Prostate gland (tissue), 2 donors: ENCODE results near the gene PPP1R37. TPM values are rescaled to one million over a fixed set of nuclear protein-coding genes. Genes with fewer than 3 reads are reported as not detected.

Experiments used
- DNase-seq: peaks from one replicate; pipeline ENCODE4 v3.0.0-alpha.2; 2019; ENCODE audit warnings: low spot score
- H3K27ac ChIP-seq, 2 donors: fragments of 200-600 bp; sonication (generic); 2 replicates each; pipeline ENCODE4 v1.5.1; 2017 to 2019
- H3K27me3 ChIP-seq: fragments of 200-600 bp; sonication (generic); replicated peaks from 2 replicates; pipeline ENCODE4 v1.5.1; 2019; ENCODE audit not compliant: insufficient read depth
- H3K36me3 ChIP-seq, 2 donors: fragments of 200-600 bp; sonication (generic); 1 replicate in 1 of 2; 2 replicates in 1 of 2; pipeline versions ENCODE4 v1.5.1 to v1.8.1; 2017 to 2019
- H3K4me1 ChIP-seq: fragments of 200-600 bp; sonication (generic); replicated peaks from 2 replicates; pipeline ENCODE4 v1.5.1; 2019
- H3K4me3 ChIP-seq, 2 donors: fragments of 200-600 bp; sonication (generic); 2 replicates each; pipeline ENCODE4 v1.5.1; 2017 to 2019
- H3K9me3 ChIP-seq: fragments of 200-600 bp; sonication (generic); 2 replicates; pipeline ENCODE4 v1.5.1; 2017
- POLR2A ChIP-seq: fragments of 450-650 bp; IDR thresholded peaks from one replicate; pipeline ENCODE4 v1.6.1; 2016; ENCODE audit warnings: antibody characterized with exemption, mild to moderate bottlenecking
- POLR2AphosphoS5 ChIP-seq: sonication (generic); formaldehyde crosslinking; IDR thresholded peaks from one replicate; pipeline ENCODE4 v1.6.1; 2017; ENCODE audit warnings: antibody characterized with exemption
- WGBS: methylation state at CpG from one replicate; pipeline ENCODE4 v1.1.5; 2018; 5-methylcytosine and 5-hydroxymethylcytosine counted together
- intact Hi-C: fragments of 100-400 bp; cut with DNase I; formaldehyde crosslinking; loops from one replicate; pipeline ENCODE4 v1.14.2; 2022
- total RNA-seq, 2 donors: library from RNA; depleted of rRNA; stranded (reverse); fragments of >200 nt; gene quantifications; one replicate each; pipeline ENCODE4 v1.1.0, GENCODE V29; 2016
- TF ChIP-seq, protein P1 (sequence below), 4 experiments: fragments of 200-600 bp in 2 of 4; fragments of 450-650 bp in 2 of 4; sonication (generic) in 2 of 4; IDR thresholded peaks; 1 replicate in 3 of 4; 2 replicates in 1 of 4; pipeline ENCODE4 v1.5.1; 2016 to 2019; ENCODE audit warnings: antibody characterized with exemption in 4 of 4, mild to moderate bottlenecking in 2 of 4, moderate library complexity in 2 of 4

PPP1R37 gene
- total RNA-seq, 2 donors from 2014 or later: 50.1 to 90.3 TPM

DNA sequence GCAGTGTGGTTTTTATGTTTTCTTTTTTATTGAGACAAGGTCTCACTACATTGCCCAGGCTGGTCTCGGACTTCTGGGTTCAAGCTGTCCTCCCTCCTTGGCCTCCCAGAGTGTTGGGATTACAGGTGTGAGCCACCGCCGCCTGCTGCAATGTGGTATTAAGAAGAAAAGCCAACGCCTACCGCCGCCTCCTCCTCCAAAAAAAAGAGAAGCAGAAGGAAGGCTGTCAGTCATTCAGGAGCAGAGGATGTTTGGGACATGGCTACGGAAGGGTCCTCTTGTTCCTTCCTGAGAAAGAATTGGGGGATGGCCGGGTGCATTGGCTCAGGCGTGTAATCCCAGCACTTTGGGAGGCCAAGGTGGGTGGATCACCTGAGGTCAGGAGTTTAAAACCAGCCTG is 1.2 kb downstream of the PPP1R37 start:
- no peaks in the 10 kb centered on the region for H3K9me3 ChIP-seq
- intact Hi-C loops: no loop called here
- no peaks in the 10 kb centered on the region for H3K27me3 ChIP-seq
- DNase-seq: no peak
- peaks cover 30% of the 10 kb centered on the region for H3K4me1 ChIP-seq
- no peak overlapping the region for H3K27ac ChIP-seq
- WGBS: 57% methylated on average over 9 of the region's 9 CpGs
- TF ChIP-seq POLR2AphosphoS5: no peak
- TF ChIP-seq, protein P1, sequence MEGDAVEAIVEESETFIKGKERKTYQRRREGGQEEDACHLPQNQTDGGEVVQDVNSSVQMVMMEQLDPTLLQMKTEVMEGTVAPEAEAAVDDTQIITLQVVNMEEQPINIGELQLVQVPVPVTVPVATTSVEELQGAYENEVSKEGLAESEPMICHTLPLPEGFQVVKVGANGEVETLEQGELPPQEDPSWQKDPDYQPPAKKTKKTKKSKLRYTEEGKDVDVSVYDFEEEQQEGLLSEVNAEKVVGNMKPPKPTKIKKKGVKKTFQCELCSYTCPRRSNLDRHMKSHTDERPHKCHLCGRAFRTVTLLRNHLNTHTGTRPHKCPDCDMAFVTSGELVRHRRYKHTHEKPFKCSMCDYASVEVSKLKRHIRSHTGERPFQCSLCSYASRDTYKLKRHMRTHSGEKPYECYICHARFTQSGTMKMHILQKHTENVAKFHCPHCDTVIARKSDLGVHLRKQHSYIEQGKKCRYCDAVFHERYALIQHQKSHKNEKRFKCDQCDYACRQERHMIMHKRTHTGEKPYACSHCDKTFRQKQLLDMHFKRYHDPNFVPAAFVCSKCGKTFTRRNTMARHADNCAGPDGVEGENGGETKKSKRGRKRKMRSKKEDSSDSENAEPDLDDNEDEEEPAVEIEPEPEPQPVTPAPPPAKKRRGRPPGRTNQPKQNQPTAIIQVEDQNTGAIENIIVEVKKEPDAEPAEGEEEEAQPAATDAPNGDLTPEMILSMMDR (IDR thresholded peaks at IDR 0.05): no peak
- no peak for TF ChIP-seq POLR2A
- H3K4me3 ChIP-seq: peak overlapping the region; percentile 84 to 99
- H3K36me3 ChIP-seq: no peaks in the 10 kb centered on the region

DNA sequence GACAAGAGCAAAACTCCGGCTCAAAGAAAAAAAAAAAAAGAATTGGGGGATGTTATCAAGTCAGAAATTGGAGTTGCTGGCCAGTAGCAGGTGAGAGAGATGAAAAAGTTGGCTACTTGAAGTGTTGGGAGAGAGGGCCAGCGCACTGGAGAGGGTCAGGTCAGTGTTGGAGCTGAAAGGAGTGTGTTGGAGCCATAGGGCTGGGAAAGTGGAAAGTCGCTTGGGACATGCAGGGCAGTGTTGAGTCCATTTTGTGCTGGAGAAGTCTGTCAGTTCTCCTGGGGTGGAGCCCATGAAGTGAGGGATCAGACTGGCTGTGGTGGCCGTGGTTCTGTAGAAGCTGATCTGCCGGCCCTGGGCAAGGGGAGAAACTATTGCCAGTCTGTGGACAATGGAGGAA is 1.7 kb downstream of the PPP1R37 start:
- WGBS: 80% methylated on average over 5 of the region's 5 CpGs
- Histone ChIP-seq H3K4me1 (peaks cover 35% of the 10 kb centered on the region), H3K4me3 (no peak overlapping the region)

GRCh38 chr19:45095496-45096413 is 2.8 kb downstream of the PPP1R37 start:
- no peak for TF ChIP-seq POLR2A
- TF ChIP-seq, protein P1 (IDR thresholded peaks at IDR 0.05): no peak
- TF ChIP-seq POLR2AphosphoS5: no peak
- H3K27me3 ChIP-seq: no peaks in the 10 kb centered on the region
- 88% methylated on average over 14 of the region's 14 CpGs for WGBS
- no peak overlapping the region for H3K4me3 ChIP-seq
- peaks cover 35% of the 10 kb centered on the region for H3K4me1 ChIP-seq
- no peaks in the 10 kb centered on the region for H3K36me3 ChIP-seq
- H3K27ac ChIP-seq: no peak overlapping the region
- intact Hi-C loops: no loop called here
- no peaks in the 10 kb centered on the region for H3K9me3 ChIP-seq
- DNase-seq: no peak

More for the DNA sequence above, 1.7 kb downstream of the PPP1R37 start:
- Histone ChIP-seq H3K9me3 (no peaks in the 10 kb centered on the region), H3K36me3 (no peaks in the 10 kb centered on the region), H3K27ac (no peak overlapping the region), H3K27me3 (no peaks in the 10 kb centered on the region)
- intact Hi-C loops: no loop called here
- DNase-seq: no peak
- TF ChIP-seq POLR2AphosphoS5: no peak
- no peak for TF ChIP-seq POLR2A
- TF ChIP-seq, protein P1 (IDR thresholded peaks at IDR 0.05): no peak

DNA sequence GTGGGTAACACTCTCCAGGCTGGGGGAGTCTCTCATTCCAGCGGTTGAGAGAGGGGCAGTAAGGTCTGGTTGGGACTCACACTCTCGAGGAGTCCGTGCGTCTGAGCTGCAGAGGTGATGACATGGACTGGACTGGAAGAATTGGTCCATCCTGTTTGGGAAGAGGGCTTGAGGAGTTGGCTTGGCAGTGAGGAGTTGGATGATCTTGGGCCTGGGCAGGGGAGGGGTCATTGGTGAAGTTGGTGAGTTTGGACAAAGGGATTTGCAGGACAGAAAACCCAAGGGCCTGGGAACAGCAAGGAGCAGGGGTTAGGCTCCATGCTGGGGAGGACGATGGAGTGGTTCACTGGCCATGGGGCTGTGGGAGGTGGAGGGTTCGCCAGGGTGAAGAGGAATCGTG is 3.7 kb downstream of the PPP1R37 start:
- intact Hi-C loops: no loop called here
- no peaks in the 10 kb centered on the region for H3K36me3 ChIP-seq

More for the DNA sequence above, 3.7 kb downstream of the PPP1R37 start:
- Histone ChIP-seq H3K4me1 (peaks cover 36% of the 10 kb centered on the region), H3K27ac (no peak overlapping the region), H3K4me3 (no peak overlapping the region), H3K27me3 (no peaks in the 10 kb centered on the region), H3K9me3 (no peaks in the 10 kb centered on the region)
- 87% methylated on average over 7 of the region's 7 CpGs for WGBS
- no peak for TF ChIP-seq POLR2A
- TF ChIP-seq, protein P1 (IDR thresholded peaks at IDR 0.05): no peak
- no peak for TF ChIP-seq POLR2AphosphoS5
- no peak for DNase-seq
